SK-N-SH (cell line): ENCODE data around the gene VPS35. TPM values are rescaled to one million over a fixed set of nuclear protein-coding genes. Genes with fewer than 3 reads are reported as not detected.

Experiments
- CTCF ChIA-PET: fragments of 300-600, 350-600 bp; formaldehyde crosslinking; extraction: SDS; loops from one replicate; lab custom pipeline; 2021; lab: Yijun Ruan, JAX
- POLR2A ChIA-PET: fragments of 350-600 bp; sonication (Branson Sonifier 250); formaldehyde crosslinking; extraction: SDS; loops from one replicate; lab custom pipeline; 2020; ENCODE audit warnings: antibody characterized with exemption, inconsistent platforms; lab: Yijun Ruan, JAX
- DNase-seq: peaks from one replicate; pipeline ENCODE4 v3.0.0; 2012
- H2AFZ ChIP-seq: fragments of 200-600 bp; sonication (generic); 2 replicates; pipeline ENCODE4 v1.8.1; 2016; ENCODE audit warnings: antibody characterized with exemption, mild to moderate bottlenecking, low read depth
- H3F3A ChIP-seq: fragments of 200-600 bp; sonication (generic); replicated peaks from 2 replicates; pipeline ENCODE3; 2016; ENCODE audit warnings: antibody characterized with exemption, mild to moderate bottlenecking; ENCODE audit not compliant: insufficient read depth
- H3K27ac ChIP-seq, 2 experiments: fragments of 200-500 bp in 1 of 2; fragments of 200-600 bp in 1 of 2; sonication (Bioruptor generic) in 1 of 2; sonication (generic), shearing (Covaris generic) in 1 of 2; 2 replicates each; pipeline versions ENCODE4 v1.5.1 to v1.6.1; 2014 to 2016; ENCODE audit warnings: low read depth in 2 of 2, inconsistent platforms in 1 of 2, low read length in 1 of 2, mild to moderate bottlenecking in 1 of 2, mixed read lengths in 1 of 2
- H3K27me3 ChIP-seq: fragments of 200-600 bp; sonication (generic), shearing (Covaris generic); 2 replicates; pipeline ENCODE4 v1.6.1; 2016; ENCODE audit warnings: mixed run types; ENCODE audit not compliant: insufficient read depth
- H3K36me3 ChIP-seq, 2 experiments: fragments of 200-500 bp in 1 of 2; fragments of 200-600 bp in 1 of 2; sonication (Bioruptor generic) in 1 of 2; sonication (generic) in 1 of 2; replicated peaks in 1 of 2; 2 replicates each; pipeline versions ENCODE3 to v1.5.1; 2014 to 2016; ENCODE audit warnings: low read length in 1 of 2, mild to moderate bottlenecking in 1 of 2; ENCODE audit not compliant: insufficient read depth in 2 of 2, control insufficient read depth in 1 of 2
- H3K4me1 ChIP-seq, 2 experiments: fragments of 200-500 bp in 1 of 2; fragments of 200-600 bp in 1 of 2; sonication (Bioruptor generic) in 1 of 2; sonication (generic), shearing (Covaris generic) in 1 of 2; 2 replicates each; pipeline versions ENCODE4 v1.5.1 to v1.6.1; 2014 to 2016; ENCODE audit warnings: low read depth in 1 of 2, low read length in 1 of 2, mixed run types in 1 of 2; ENCODE audit not compliant: insufficient read depth in 2 of 2, control insufficient read depth in 1 of 2
- H3K4me2 ChIP-seq: fragments of 200-600 bp; sonication (generic), shearing (Covaris generic); 2 replicates; pipeline ENCODE4 v1.6.1; 2017; ENCODE audit warnings: mixed run types
- H3K4me3 ChIP-seq, 2 experiments: fragments of 200-500 bp in 1 of 2; fragments of 200-600 bp in 1 of 2; sonication (Bioruptor generic) in 1 of 2; sonication (generic), shearing (Covaris generic) in 1 of 2; 2 replicates each; pipeline versions ENCODE4 v1.5.1 to v1.8.1; 2014 to 2016; ENCODE audit warnings: low read depth in 2 of 2, inconsistent platforms in 1 of 2, low read length in 1 of 2, mild to moderate bottlenecking in 1 of 2, mixed read lengths in 1 of 2, moderate library complexity in 1 of 2
- H3K79me2 ChIP-seq: fragments of 200-600 bp; sonication (generic); 2 replicates; pipeline ENCODE4 v1.8.1; 2017; ENCODE audit warnings: mild to moderate bottlenecking; ENCODE audit not compliant: insufficient read depth
- H3K9ac ChIP-seq: fragments of 200-600 bp; sonication (generic); 2 replicates; pipeline ENCODE4 v1.6.1; 2017; ENCODE audit warnings: mixed run types
- H3K9me2 ChIP-seq: fragments of 200-600 bp; sonication (generic); 2 replicates; pipeline ENCODE4 v1.6.1; 2017; ENCODE audit warnings: mixed run types
- H3K9me3 ChIP-seq: fragments of 200-600 bp; sonication (generic); 2 replicates; pipeline ENCODE4 v1.6.1; 2017; ENCODE audit warnings: mixed run types, mild to moderate bottlenecking, moderate library complexity
- H4K20me1 ChIP-seq: fragments of 200-600 bp; sonication (generic); 2 replicates; pipeline ENCODE4 v1.6.1; 2017; ENCODE audit warnings: mild to moderate bottlenecking, mixed run types; ENCODE audit not compliant: insufficient read depth
- EZH2phosphoT487 ChIP-seq: fragments of 200-600 bp; sonication (generic); IDR thresholded peaks from 2 replicates; pipeline ENCODE4 v1.6.1; 2017; ENCODE audit warnings: low read depth, mixed run types, mild to moderate bottlenecking, antibody characterized with exemption, moderate library complexity, borderline replicate concordance
- MXI1 ChIP-seq: IDR thresholded peaks from 2 replicates; pipeline ENCODE4 v1.6.1; 2012; ENCODE audit warnings: mild to moderate bottlenecking, low read depth, low read length, improper control_type of control experiment
- PBX3 ChIP-seq: IDR thresholded peaks from 2 replicates; pipeline ENCODE4; 2012
- SIN3A ChIP-seq: IDR thresholded peaks from 2 replicates; pipeline ENCODE4 v1.6.1; 2012; ENCODE audit warnings: low read depth, mild to moderate bottlenecking, low read length, moderate library complexity, borderline replicate concordance
- TEAD4 ChIP-seq: IDR thresholded peaks from 2 replicates; pipeline ENCODE4 v1.4.0; 2012; ENCODE audit warnings: mild to moderate bottlenecking, borderline replicate concordance; ENCODE audit not compliant: insufficient read depth
- YY1 ChIP-seq: IDR thresholded peaks from 2 replicates; pipeline ENCODE4 v1.4.0; 2012; ENCODE audit warnings: low read depth, mild to moderate bottlenecking
- ZBTB33 ChIP-seq: IDR thresholded peaks from 2 replicates; pipeline ENCODE4 v1.4.0; 2012; ENCODE audit warnings: low read depth, borderline replicate concordance
- WGBS: methylation state at CpG from one replicate; pipeline ENCODE4 v1.1.6; 2017; ENCODE audit warnings: low lambda C conversion rate; 5-methylcytosine and 5-hydroxymethylcytosine counted together
- polyA plus RNA-seq, 3 experiments: library from polyadenylated mRNA; depleted of rRNA; stranded (reverse); fragments of >200 nt; gene quantifications; 2 replicates each; pipeline ENCODE4 v1.2.3, GENCODE V29; 2012
- TF ChIP-seq, protein P1 (sequence below): fragments of 150-350 bp; IDR thresholded peaks from 2 replicates; pipeline ENCODE4 v1.6.1; 2016; ENCODE audit warnings: mild to moderate bottlenecking, low read depth, low read length

Gene VPS35
- polyA plus RNA-seq, 1 of the 3 experiments (the other 2 are of a cell fraction) = 17.5 TPM

DNA sequence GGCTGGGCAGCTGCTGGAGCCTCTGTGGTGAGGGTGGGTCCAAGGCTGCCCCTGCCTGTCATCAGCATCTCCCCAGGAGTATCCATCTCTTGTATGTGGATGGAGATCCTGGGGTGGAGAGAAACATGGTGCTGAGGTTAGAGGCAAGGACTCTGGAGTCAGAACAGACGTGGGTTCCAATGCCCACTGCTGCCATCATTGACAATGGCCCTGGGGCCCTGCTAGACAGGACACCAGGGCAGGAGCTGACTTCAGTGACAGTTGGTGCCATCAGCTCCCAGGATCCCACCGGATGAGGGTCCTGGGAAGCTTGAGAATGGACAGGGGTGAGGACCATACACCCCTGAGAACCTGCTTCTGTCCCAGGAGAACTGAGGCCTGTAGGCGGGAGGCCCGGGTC, 43.6 kb upstream of the VPS35 start:
- Histone ChIP-seq H3K4me2 (no peak overlapping the region), H3K36me3 (no peaks in the 10 kb centered on the region), H4K20me1 (no peaks in the 10 kb centered on the region), H3K79me2 (no peaks in the 10 kb centered on the region), H3F3A (no peaks in the 10 kb centered on the region), H3K9me3 (no peaks in the 10 kb centered on the region), H3K4me3 (no peak overlapping the region), H3K4me1 (peaks cover 0 to 2% of the 10 kb centered on the region in 2 experiments; a peak in 1 of 4 replicates), H3K27me3 (no peaks in the 10 kb centered on the region)
- WGBS = 77% methylated on average over 3 of the region's 4 CpGs
- no peak for TF ChIP-seq ZBTB33
- TF ChIP-seq TEAD4 = no peak
- no peak for TF ChIP-seq YY1
- TF ChIP-seq, all 33 proteins: peak for 0
- DNase-seq = no peak
- no peaks in the 10 kb centered on the region for H3K9me2 ChIP-seq
- ChIA-PET CTCF (interaction anchor here (0.9 to 1.4 kb wide), 4 partner anchors 9 to 59 kb away, joined by 3 read pairs; no protein-coding TSS in a partner anchor), POLR2A (no interaction called here)
- H2AFZ ChIP-seq = no peak overlapping the region
- no peak overlapping the region for H3K27ac ChIP-seq
- no peak overlapping the region for H3K9ac ChIP-seq

- Histone ChIP-seq H2AFZ (no peak overlapping the region), H3K27ac (no peak overlapping the region), H3K4me2 (no peak overlapping the region), H4K20me1 (no peaks in the 10 kb centered on the region), H3K79me2 (no peaks in the 10 kb centered on the region), H3K36me3 (no peaks in the 10 kb centered on the region), H3F3A (no peaks in the 10 kb centered on the region), H3K9me3 (no peaks in the 10 kb centered on the region), H3K9ac (no peak overlapping the region), H3K9me2 (no peaks in the 10 kb centered on the region), H3K27me3 (no peaks in the 10 kb centered on the region), H3K4me1 (peaks cover 0 to 2% of the 10 kb centered on the region in 2 experiments; a peak in 1 of 4 replicates), H3K4me3 (no peak overlapping the region)
- ChIA-PET CTCF (interaction anchor here (0.9 to 1.4 kb wide), 4 partner anchors 9 to 58 kb away, joined by 3 read pairs; no protein-coding TSS in a partner anchor), POLR2A (no interaction called here)
- TF ChIP-seq MXI1 (no peak), SIN3A (no peak), TEAD4 (no peak), PBX3 (no peak), EZH2phosphoT487 (no peak), ZBTB33 (no peak)
- TF ChIP-seq, protein P1, sequence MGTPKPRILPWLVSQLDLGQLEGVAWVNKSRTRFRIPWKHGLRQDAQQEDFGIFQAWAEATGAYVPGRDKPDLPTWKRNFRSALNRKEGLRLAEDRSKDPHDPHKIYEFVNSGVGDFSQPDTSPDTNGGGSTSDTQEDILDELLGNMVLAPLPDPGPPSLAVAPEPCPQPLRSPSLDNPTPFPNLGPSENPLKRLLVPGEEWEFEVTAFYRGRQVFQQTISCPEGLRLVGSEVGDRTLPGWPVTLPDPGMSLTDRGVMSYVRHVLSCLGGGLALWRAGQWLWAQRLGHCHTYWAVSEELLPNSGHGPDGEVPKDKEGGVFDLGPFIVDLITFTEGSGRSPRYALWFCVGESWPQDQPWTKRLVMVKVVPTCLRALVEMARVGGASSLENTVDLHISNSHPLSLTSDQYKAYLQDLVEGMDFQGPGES = no peak
- no peak for DNase-seq
- WGBS = 52% methylated on average over 20 of the region's 23 CpGs
These were observed 42.9 kb upstream of the VPS35 start for GRCh38 chr16:46731691-46732555.
